HepG2 (cell line): Measurements from ENCODE around the gene OIT3. TPM values are rescaled to one million over a fixed set of nuclear protein-coding genes. Genes with fewer than 3 reads are reported as not detected.

Experiments used
- ATAC-seq: fragments of 200-7000 bp; cut with Tn5 transposase; 3 replicates; pipeline ENCODE4 v1.9.1; 2020; ENCODE audit warnings: mild to moderate bottlenecking, moderate library complexity
- BruUV-seq: library from RNA; stranded (reverse); fragments of 400-500 nt; replicated peaks from 2 replicates; lab custom pipeline; 2021; lab: Mats Ljungman, UMichigan
- CTCF ChIA-PET: fragments of 300-600 bp; formaldehyde crosslinking; extraction: SDS; loops from one replicate; lab custom pipeline; 2021; ENCODE audit warnings: low total read pairs, inconsistent platforms, low intra/inter-chr PET ratio; lab: Yijun Ruan, JAX
- POLR2A ChIA-PET: fragments of 350-600 bp; sonication (Branson Sonifier 250); formaldehyde crosslinking; loops from one replicate; lab custom pipeline; 2020; ENCODE audit warnings: antibody characterized with exemption, inconsistent platforms; lab: Yijun Ruan, JAX
- DNase-seq: peaks from one replicate; pipeline ENCODE4 v3.0.0-alpha.2; 2015; ENCODE audit warnings: low spot score
- FAIRE-seq: peaks from 3 replicates; lab custom pipeline; 2011; peaks lifted over from hg19 to GRCh38; lab: Jason Lieb, UNC
- H2AFZ ChIP-seq: one replicate; pipeline ENCODE4 v1.6.1; 2011; ENCODE audit warnings: low read length, inconsistent platforms
- H3K27ac ChIP-seq: fragments of 300-600 bp; 3 replicates; pipeline ENCODE4 v1.8.0; 2011; ENCODE audit warnings: mixed run types, mild to moderate bottlenecking, mixed read lengths, low read length, inconsistent platforms; ENCODE audit not compliant: insufficient read depth; ENCODE audit errors: extremely low read length
- H3K27me3 ChIP-seq, 2 experiments: fragments of 200-600 bp in 1 of 2; 2 replicates in 1 of 2; 3 replicates in 1 of 2; pipeline versions ENCODE4 v1.6.0 to v1.8.0; 2011; ENCODE audit warnings: low read length in 2 of 2, mild to moderate bottlenecking in 2 of 2, moderate library complexity in 2 of 2, inconsistent platforms in 1 of 2; ENCODE audit not compliant: insufficient read depth in 2 of 2, control insufficient read depth in 1 of 2
- H3K36me3 ChIP-seq, 2 experiments: fragments of 200-600 bp in 1 of 2; replicated peaks in 1 of 2; 2 replicates in 1 of 2; 3 replicates in 1 of 2; pipeline versions ENCODE4 v1.5.1 to v1.8.0; 2011; ENCODE audit warnings: low read length in 2 of 2, inconsistent platforms in 1 of 2; ENCODE audit not compliant: insufficient read depth in 2 of 2, control insufficient read depth in 1 of 2
- H3K4me1 ChIP-seq: 2 replicates; pipeline ENCODE4 v1.5.1; 2012; ENCODE audit warnings: low read length, inconsistent platforms; ENCODE audit not compliant: insufficient read depth
- H3K4me2 ChIP-seq: 2 replicates; pipeline ENCODE4 v1.6.0; 2011; ENCODE audit warnings: low read depth, low read length, inconsistent platforms
- H3K4me3 ChIP-seq, 3 experiments: fragments of 200-600 bp in 1 of 3; sonication (generic), shearing (Covaris generic) in 1 of 3; replicated peaks in 1 of 3; 2 replicates each; pipeline ENCODE4 v1.5.1; 2011 to 2016; ENCODE audit warnings: low read length in 3 of 3, inconsistent platforms in 2 of 3, low read depth in 2 of 3, mild to moderate bottlenecking in 2 of 3, control low read depth in 1 of 3, mixed read lengths in 1 of 3; ENCODE audit not compliant: insufficient read depth in 1 of 3
- H3K79me2 ChIP-seq: one replicate; pipeline ENCODE4 v1.6.1; 2011; ENCODE audit warnings: low read length, inconsistent platforms; ENCODE audit not compliant: insufficient read depth
- H3K9ac ChIP-seq: 2 replicates; pipeline ENCODE4 v1.6.0; 2011; ENCODE audit warnings: mild to moderate bottlenecking, low read depth, low read length, inconsistent platforms; ENCODE audit not compliant: insufficient read depth
- H3K9me3 ChIP-seq: 2 replicates; pipeline ENCODE4 v1.5.1; 2012; ENCODE audit warnings: mild to moderate bottlenecking, low read length
- H4K20me1 ChIP-seq: 2 replicates; pipeline ENCODE4 v1.6.0; 2011; ENCODE audit warnings: inconsistent platforms, mild to moderate bottlenecking, low read length, moderate library complexity; ENCODE audit not compliant: insufficient read depth
- ATF1 ChIP-seq: IDR thresholded peaks from 2 replicates; pipeline ENCODE4 v1.6.1; 2016; ENCODE audit warnings: mild to moderate bottlenecking, control low read depth
- CBX5 ChIP-seq: sonication (generic); formaldehyde crosslinking; IDR thresholded peaks from 2 replicates; pipeline ENCODE4 v1.4.0; 2020; ENCODE audit warnings: missing genetic modification reagents, borderline replicate concordance
- CHCHD3 ChIP-seq: sonication (generic); formaldehyde crosslinking; IDR thresholded peaks from 2 replicates; pipeline ENCODE4 v1.8.0; 2022; ENCODE audit warnings: mild to moderate bottlenecking, missing genetic modification reagents, moderate library complexity
- MAFG ChIP-seq: sonication (generic); formaldehyde crosslinking; IDR thresholded peaks from 2 replicates; pipeline ENCODE4 v1.5.1; 2020; ENCODE audit warnings: mild to moderate bottlenecking, missing genetic modification reagents
- MTA1 ChIP-seq: sonication (generic); formaldehyde crosslinking; IDR thresholded peaks from 2 replicates; pipeline ENCODE4 v1.4.0; 2020; ENCODE audit warnings: missing genetic modification reagents, mild to moderate bottlenecking, borderline replicate concordance
- NFYB ChIP-seq: sonication (generic); formaldehyde crosslinking; IDR thresholded peaks from 2 replicates; pipeline ENCODE4 v1.4.0; 2020; ENCODE audit warnings: missing genetic modification reagents
- TARDBP ChIP-seq: sonication (generic); formaldehyde crosslinking; IDR thresholded peaks from 2 replicates; pipeline ENCODE4 v1.8.0; 2022; ENCODE audit warnings: mild to moderate bottlenecking, missing genetic modification reagents
- TOE1 ChIP-seq: sonication (generic); formaldehyde crosslinking; IDR thresholded peaks from 2 replicates; pipeline ENCODE4 v1.4.0; 2020; ENCODE audit warnings: mild to moderate bottlenecking, missing genetic modification reagents
- ZMYM3 ChIP-seq: sonication (generic); formaldehyde crosslinking; IDR thresholded peaks from 2 replicates; pipeline ENCODE4 v1.5.1; 2020; ENCODE audit warnings: mild to moderate bottlenecking, missing genetic modification reagents
- ZNF430 ChIP-seq: sonication (generic); formaldehyde crosslinking; IDR thresholded peaks from 2 replicates; pipeline ENCODE4 v1.9.0; 2021; ENCODE audit warnings: mild to moderate bottlenecking, missing genetic modification reagents
- ZNF460 ChIP-seq: sonication (generic); formaldehyde crosslinking; IDR thresholded peaks from 2 replicates; pipeline ENCODE4 v1.5.1; 2020; ENCODE audit warnings: missing genetic modification reagents, mild to moderate bottlenecking, borderline replicate concordance
- ZNF724P ChIP-seq: sonication (generic); formaldehyde crosslinking; IDR thresholded peaks from 2 replicates; pipeline ENCODE4 v1.8.0; 2022; ENCODE audit warnings: missing genetic modification reagents, borderline replicate concordance
- WGBS: methylation state at CpG from one replicate; pipeline ENCODE4 v1.1.6; 2017; ENCODE audit warnings: low lambda C conversion rate; 5-methylcytosine and 5-hydroxymethylcytosine counted together
- in situ Hi-C: cut with HindIII; loops from 2 replicates; pipeline ENCODE4 v1.10.0; 2017; ENCODE audit warnings: low pct_unique_long_range_greater_than_20kb; ENCODE audit not compliant: extremely low pct_ligation_motif_present
- intact Hi-C: fragments of 100-400 bp; cut with micrococcal nuclease; formaldehyde crosslinking; loops from one replicate; pipeline ENCODE4 v1.10.0; 2022; ENCODE audit not compliant: unreplicated experiment
- polyA plus RNA-seq, 8 experiments: library from polyadenylated mRNA; depleted of rRNA in 3 of 8; stranded (reverse) in 7 of 8; unstranded in 1 of 8; fragments of >200 nt; fragmentation: Illumina TruSeq in 4 of 8; extraction: Trizol in 4 of 8; gene quantifications; 2 replicates each; pipeline versions ENCODE4 v1.2.1 to v1.2.3, GENCODE V29; 2011 to 2016; ENCODE audit warnings: low read depth in 4 of 8, missing spikeins in 1 of 8, mixed read lengths in 1 of 8; ENCODE audit not compliant: insufficient read depth in 1 of 8
- total RNA-seq, 5 experiments: library from RNA; depleted of rRNA; stranded (reverse); fragments of >200 nt; fragmentation: Illumina TruSeq; extraction: Trizol; gene quantifications; 2 replicates each; pipeline ENCODE4 v1.2.3, GENCODE V29; 2016; ENCODE audit warnings: low read depth in 1 of 5
- TF ChIP-seq, protein P1 (sequence below): sonication (generic); formaldehyde crosslinking; IDR thresholded peaks from 2 replicates; pipeline ENCODE4 v1.5.1; 2020; ENCODE audit warnings: mild to moderate bottlenecking, moderate library complexity, missing genetic modification reagents
- TF ChIP-seq, protein P2 (sequence below): sonication (generic); formaldehyde crosslinking; IDR thresholded peaks from 2 replicates; pipeline ENCODE4 v1.4.0; 2020; ENCODE audit warnings: missing genetic modification reagents

Gene OIT3
- total and polyA plus RNA-seq, 2 of the 13 experiments (the other 11 are each of a cell fraction or from before 2014, with no cell fraction given) = not detected

DNA sequence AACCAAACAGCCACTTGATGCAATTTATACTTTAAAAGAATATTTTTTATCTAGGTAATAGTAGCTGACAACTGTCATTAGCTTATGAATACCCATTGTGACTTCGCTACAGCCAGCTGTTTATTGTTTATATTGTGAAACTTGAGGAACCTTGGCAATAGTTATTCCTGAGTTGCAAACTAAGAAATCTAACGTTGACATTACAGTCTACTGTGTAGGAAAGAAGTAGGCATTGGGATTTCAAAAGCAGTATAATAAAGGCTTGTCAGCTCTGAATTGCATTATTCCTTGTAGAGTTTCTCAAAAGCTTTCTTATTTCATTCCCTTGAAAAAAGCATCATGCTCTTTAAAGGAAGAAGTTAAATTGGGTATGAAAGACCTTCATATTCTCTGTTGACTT lies 42.7 kb upstream of the OIT3 start:
- Histone ChIP-seq H3K36me3 (no peaks in the 10 kb centered on the region), H2AFZ (no peak overlapping the region), H3K4me1 (no peaks in the 10 kb centered on the region), H3K27ac (no peak overlapping the region), H3K79me2 (no peaks in the 10 kb centered on the region), H3K27me3 (no peaks in the 10 kb centered on the region), H3K9ac (no peak overlapping the region), H3K4me3 (no peak overlapping the region), H3K4me2 (no peak overlapping the region), H4K20me1 (no peaks in the 10 kb centered on the region), H3K9me3 (peaks cover 5% of the 10 kb centered on the region; the same call in 1 of the 2 replicates)
- intact Hi-C loops (no loop called here), in situ Hi-C loops (no loop called here)
- ChIA-PET CTCF (no interaction called here), POLR2A (no interaction called here)
- FAIRE-seq = no peak
- no TSS peak for BruUV-seq
- no peak for ATAC-seq
- no peak for TF ChIP-seq MAFG (CRISPR knock-in tag)
- TF ChIP-seq TOE1 (CRISPR knock-in tag) = no peak
- no peak for TF ChIP-seq ZNF430 (CRISPR knock-in tag)
- no peak for TF ChIP-seq CHCHD3 (CRISPR knock-in tag)
- TF ChIP-seq TARDBP (CRISPR knock-in tag) = no peak
- no peak for TF ChIP-seq MTA1 (CRISPR knock-in tag)
- TF ChIP-seq, protein P1, sequence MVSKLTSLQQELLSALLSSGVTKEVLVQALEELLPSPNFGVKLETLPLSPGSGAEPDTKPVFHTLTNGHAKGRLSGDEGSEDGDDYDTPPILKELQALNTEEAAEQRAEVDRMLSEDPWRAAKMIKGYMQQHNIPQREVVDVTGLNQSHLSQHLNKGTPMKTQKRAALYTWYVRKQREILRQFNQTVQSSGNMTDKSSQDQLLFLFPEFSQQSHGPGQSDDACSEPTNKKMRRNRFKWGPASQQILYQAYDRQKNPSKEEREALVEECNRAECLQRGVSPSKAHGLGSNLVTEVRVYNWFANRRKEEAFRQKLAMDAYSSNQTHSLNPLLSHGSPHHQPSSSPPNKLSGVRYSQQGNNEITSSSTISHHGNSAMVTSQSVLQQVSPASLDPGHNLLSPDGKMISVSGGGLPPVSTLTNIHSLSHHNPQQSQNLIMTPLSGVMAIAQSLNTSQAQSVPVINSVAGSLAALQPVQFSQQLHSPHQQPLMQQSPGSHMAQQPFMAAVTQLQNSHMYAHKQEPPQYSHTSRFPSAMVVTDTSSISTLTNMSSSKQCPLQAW (CRISPR knock-in tag) = no peak
- TF ChIP-seq ZNF724P (CRISPR knock-in tag) = no peak
- TF ChIP-seq, protein P2, sequence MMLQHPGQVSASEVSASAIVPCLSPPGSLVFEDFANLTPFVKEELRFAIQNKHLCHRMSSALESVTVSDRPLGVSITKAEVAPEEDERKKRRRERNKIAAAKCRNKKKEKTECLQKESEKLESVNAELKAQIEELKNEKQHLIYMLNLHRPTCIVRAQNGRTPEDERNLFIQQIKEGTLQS (CRISPR knock-in tag) = no peak
- TF ChIP-seq ATF1 (CRISPR knock-in tag) = no peak
- TF ChIP-seq ZMYM3 (CRISPR knock-in tag) = no peak
- TF ChIP-seq CBX5 (CRISPR knock-in tag) = no peak
- no peak for TF ChIP-seq ZNF460 (CRISPR knock-in tag)
- no peak for TF ChIP-seq NFYB (CRISPR knock-in tag)
- no peak for DNase-seq
- WGBS = 87% methylated on average over 2 of the region's 2 CpGs
